HFFc6 (cell line): Measurements from ENCODE around the gene CDH10. TPM values are rescaled to one million over a fixed set of nuclear protein-coding genes. Genes with fewer than 3 reads are reported as not detected.

Experiments
- DNase-seq: peaks from one replicate; pipeline ENCODE4 v3.0.0-alpha.2; 2018
- H3K27ac Mint-ChIP-seq: 2 replicates; pipeline ENCODE4 v1.8.0; 2020; ENCODE audit warnings: mild to moderate bottlenecking, mixed read lengths
- H3K27me3 Mint-ChIP-seq: 2 replicates; pipeline ENCODE4 v1.8.0; 2021; ENCODE audit warnings: mild to moderate bottlenecking, moderate library complexity, mixed read lengths; ENCODE audit not compliant: insufficient read depth
- H3K36me3 Mint-ChIP-seq: 2 replicates; pipeline ENCODE4 v1.8.0; 2021; ENCODE audit warnings: low read depth, mixed read lengths
- H3K4me1 Mint-ChIP-seq: 2 replicates; pipeline ENCODE4 v1.8.0; 2020; ENCODE audit warnings: low read depth, mixed read lengths
- H3K4me3 Mint-ChIP-seq: 2 replicates; pipeline ENCODE4 v1.8.0; 2020; ENCODE audit warnings: mild to moderate bottlenecking, moderate library complexity, mixed read lengths
- H3K9me3 Mint-ChIP-seq: 2 replicates; pipeline ENCODE4 v1.8.0; 2020; ENCODE audit warnings: mild to moderate bottlenecking, mixed read lengths
- CTCF ChIP-seq: fragments of 200-600 bp; sonication (generic); IDR thresholded peaks from 2 replicates; pipeline ENCODE4 v1.5.0; 2021; ENCODE audit warnings: antibody characterized with exemption, mild to moderate bottlenecking
- total RNA-seq, 6 experiments: library from RNA; stranded (reverse); fragmentation: NEBNext Ultra II Directional; extraction: Animal tissue kit (Norgen Biotek cat#: 25700); gene quantifications; 2 replicates in 1 of 6; 3 replicates in 5 of 6; pipeline ENCODE4 v1.2.3, GENCODE V29; 2021

Gene CDH10
- total RNA-seq, 6 experiments from 2014 or later = 0.10 to 0.71 (median 0.17) TPM

- Mint-ChIP-seq H3K27ac (no peak overlapping the region), H3K36me3 (no peaks in the 10 kb centered on the region), H3K4me3 (no peak overlapping the region), H3K4me1 (no peaks in the 10 kb centered on the region), H3K9me3 (peaks cover 4% of the 10 kb centered on the region; the same call in 1 of the 2 replicates), H3K27me3 (no peaks in the 10 kb centered on the region)
- DNase-seq = no peak
- no peak for TF ChIP-seq CTCF
Measured at GRCh38 chr5:24615159-24615558, 29.6 kb downstream of the CDH10 start.

GRCh38 chr5:24609706-24610105 lies 35.1 kb downstream of the CDH10 start:
- TF ChIP-seq CTCF = no peak
- H3K9me3 Mint-ChIP-seq = peaks cover 8% of the 10 kb centered on the region
- H3K4me1 Mint-ChIP-seq = no peaks in the 10 kb centered on the region
- no peak overlapping the region for H3K4me3 Mint-ChIP-seq
- no peak overlapping the region for H3K27ac Mint-ChIP-seq
- DNase-seq = no peak
- no peaks in the 10 kb centered on the region for H3K27me3 Mint-ChIP-seq
- H3K36me3 Mint-ChIP-seq = peaks cover 4% of the 10 kb centered on the region; the same call in 1 of the 2 replicates

- no peak for TF ChIP-seq CTCF
- Mint-ChIP-seq H3K27ac (no peak overlapping the region), H3K9me3 (peaks cover 27% of the 10 kb centered on the region), H3K4me3 (no peak overlapping the region), H3K36me3 (peaks cover 4% of the 10 kb centered on the region; the same call in 1 of the 2 replicates), H3K27me3 (no peaks in the 10 kb centered on the region), H3K4me1 (no peaks in the 10 kb centered on the region)
- DNase-seq = no peak
Measured at GRCh38 chr5:24606971-24607370, 37.8 kb downstream of the CDH10 start.

GRCh38 chr5:24602188-24602587 lies 42.6 kb downstream of the CDH10 start:
- DNase-seq = no peak
- no peak for TF ChIP-seq CTCF
- Mint-ChIP-seq H3K27ac (no peak overlapping the region), H3K9me3 (peaks cover 25% of the 10 kb centered on the region), H3K36me3 (peaks cover 5% of the 10 kb centered on the region), H3K4me3 (no peak overlapping the region), H3K27me3 (no peaks in the 10 kb centered on the region), H3K4me1 (no peaks in the 10 kb centered on the region)

GRCh38 chr5:24598956-24599355 lies 45.8 kb downstream of the CDH10 start:
- H3K9me3 Mint-ChIP-seq = peaks cover 25% of the 10 kb centered on the region
- no peak overlapping the region for H3K27ac Mint-ChIP-seq

More at GRCh38 chr5:24598956-24599355, 45.8 kb downstream of the CDH10 start:
- TF ChIP-seq CTCF = no peak
- Mint-ChIP-seq H3K27me3 (no peaks in the 10 kb centered on the region), H3K4me1 (no peaks in the 10 kb centered on the region), H3K36me3 (peaks cover 5% of the 10 kb centered on the region), H3K4me3 (no peak overlapping the region)
- no peak for DNase-seq
